ENCODE data around the gene GFY. TPM values are rescaled to one million over a fixed set of nuclear protein-coding genes. Genes with fewer than 3 reads are reported as not detected.

The GFY gene
- polyA plus RNA-seq, 1 donor from 2014 or later, result not detected

DNA sequence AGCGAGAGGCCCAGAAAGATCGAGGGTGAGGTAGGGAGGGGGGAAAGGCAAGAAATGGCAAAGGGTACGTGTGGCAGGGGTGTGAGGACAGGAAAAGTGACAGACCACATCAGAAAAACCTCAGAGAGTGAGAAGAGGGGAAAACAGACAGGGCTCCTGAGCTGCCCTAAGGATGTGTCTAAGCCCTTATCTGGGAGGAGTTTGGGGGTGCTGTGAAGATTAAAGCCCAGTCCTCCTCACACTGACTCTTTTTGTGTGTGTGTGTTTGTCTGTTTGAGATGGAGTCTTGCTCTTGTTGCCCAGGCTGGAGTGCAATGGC, 1.2 kb upstream of the GFY start:
- no peaks in the 10 kb centered on the region for H3K79me2 ChIP-seq (replicated peaks; ENCODE audit: insufficient read depth, low read length)
- no peaks in the 10 kb centered on the region for H3K9me2 ChIP-seq (ENCODE audit: insufficient read depth, low read length)
- H3F3A ChIP-seq (ENCODE audit: insufficient read depth, low read length, poor library complexity, severe bottlenecking), result no peaks in the 10 kb centered on the region
- no peak overlapping the region for H2AFZ ChIP-seq (ENCODE audit: low read depth, low read length)
- H3K27me3 ChIP-seq (ENCODE audit: insufficient read depth, low read depth, low read length), result peaks cover 90% of the 10 kb centered on the region
- H3K27ac ChIP-seq (ENCODE audit: low read length), result no peak overlapping the region
- no peaks in the 10 kb centered on the region for H3K9me3 ChIP-seq (ENCODE audit: low read length)
- no peak overlapping the region for H3K9ac ChIP-seq (ENCODE audit: low read length)
- H3K4me3 ChIP-seq (ENCODE audit: low read length), result no peak overlapping the region
- TF ChIP-seq EZH2 (IDR thresholded peaks at IDR 0.05; ENCODE audit: borderline replicate concordance, insufficient read depth, low read length, poor library complexity, severe bottlenecking) (no peak), SMC3 (conservative IDR thresholded peaks at IDR 0.05; ENCODE audit: poor library complexity) (no peak), MXI1 (conservative IDR thresholded peaks at IDR 0.05; ENCODE audit: poor library complexity, severe bottlenecking) (no peak), EP300 (conservative IDR thresholded peaks at IDR 0.05; ENCODE audit: poor library complexity, severe bottlenecking) (no peak), TAF1 (IDR thresholded peaks at IDR 0.05; ENCODE audit: low read depth) (no peak), CTCF (IDR thresholded peaks at IDR 0.05; ENCODE audit: poor library complexity, severe bottlenecking) (no peak), POLR2AphosphoS5 (IDR thresholded peaks at IDR 0.05) (no peak), RAD21 (conservative IDR thresholded peaks at IDR 0.05) (no peak)
- TF ChIP-seq, protein P1, sequence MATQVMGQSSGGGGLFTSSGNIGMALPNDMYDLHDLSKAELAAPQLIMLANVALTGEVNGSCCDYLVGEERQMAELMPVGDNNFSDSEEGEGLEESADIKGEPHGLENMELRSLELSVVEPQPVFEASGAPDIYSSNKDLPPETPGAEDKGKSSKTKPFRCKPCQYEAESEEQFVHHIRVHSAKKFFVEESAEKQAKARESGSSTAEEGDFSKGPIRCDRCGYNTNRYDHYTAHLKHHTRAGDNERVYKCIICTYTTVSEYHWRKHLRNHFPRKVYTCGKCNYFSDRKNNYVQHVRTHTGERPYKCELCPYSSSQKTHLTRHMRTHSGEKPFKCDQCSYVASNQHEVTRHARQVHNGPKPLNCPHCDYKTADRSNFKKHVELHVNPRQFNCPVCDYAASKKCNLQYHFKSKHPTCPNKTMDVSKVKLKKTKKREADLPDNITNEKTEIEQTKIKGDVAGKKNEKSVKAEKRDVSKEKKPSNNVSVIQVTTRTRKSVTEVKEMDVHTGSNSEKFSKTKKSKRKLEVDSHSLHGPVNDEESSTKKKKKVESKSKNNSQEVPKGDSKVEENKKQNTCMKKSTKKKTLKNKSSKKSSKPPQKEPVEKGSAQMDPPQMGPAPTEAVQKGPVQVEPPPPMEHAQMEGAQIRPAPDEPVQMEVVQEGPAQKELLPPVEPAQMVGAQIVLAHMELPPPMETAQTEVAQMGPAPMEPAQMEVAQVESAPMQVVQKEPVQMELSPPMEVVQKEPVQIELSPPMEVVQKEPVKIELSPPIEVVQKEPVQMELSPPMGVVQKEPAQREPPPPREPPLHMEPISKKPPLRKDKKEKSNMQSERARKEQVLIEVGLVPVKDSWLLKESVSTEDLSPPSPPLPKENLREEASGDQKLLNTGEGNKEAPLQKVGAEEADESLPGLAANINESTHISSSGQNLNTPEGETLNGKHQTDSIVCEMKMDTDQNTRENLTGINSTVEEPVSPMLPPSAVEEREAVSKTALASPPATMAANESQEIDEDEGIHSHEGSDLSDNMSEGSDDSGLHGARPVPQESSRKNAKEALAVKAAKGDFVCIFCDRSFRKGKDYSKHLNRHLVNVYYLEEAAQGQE (IDR thresholded peaks at IDR 0.05; ENCODE audit: borderline replicate concordance), result no peak
- H3K36me3 ChIP-seq (ENCODE audit: insufficient read depth, low read length), result no peaks in the 10 kb centered on the region
- no peaks in the 10 kb centered on the region for H4K20me1 ChIP-seq (ENCODE audit: insufficient read depth)
- no peak overlapping the region for H3K4me2 ChIP-seq (ENCODE audit: low read length)

GRCh38 chr19:49425922-49426592, 869 bp downstream of the GFY start:
- Histone ChIP-seq H2AFZ (ENCODE audit: low read depth, low read length) (no peak overlapping the region), H3K4me2 (ENCODE audit: low read length) (no peak overlapping the region), H3K4me3 (ENCODE audit: low read length) (no peak overlapping the region)

More at GRCh38 chr19:49425922-49426592, 869 bp downstream of the GFY start:
- no peaks in the 10 kb centered on the region for H3K36me3 ChIP-seq (ENCODE audit: insufficient read depth, low read length)
- no peak overlapping the region for H3K27ac ChIP-seq (ENCODE audit: low read length)
- peaks cover 73% of the 10 kb centered on the region for H3K27me3 ChIP-seq (ENCODE audit: insufficient read depth, low read depth, low read length)
- H3K9me3 ChIP-seq (ENCODE audit: low read length), result no peaks in the 10 kb centered on the region
- no peaks in the 10 kb centered on the region for H3K9me2 ChIP-seq (ENCODE audit: insufficient read depth, low read length)
- no peak overlapping the region for H3K9ac ChIP-seq (ENCODE audit: low read length)
- H3F3A ChIP-seq (ENCODE audit: insufficient read depth, low read length, poor library complexity, severe bottlenecking), result no peaks in the 10 kb centered on the region
- TF ChIP-seq MXI1 (conservative IDR thresholded peaks at IDR 0.05; ENCODE audit: poor library complexity, severe bottlenecking) (no peak), CTCF (IDR thresholded peaks at IDR 0.05; ENCODE audit: poor library complexity, severe bottlenecking) (no peak), EP300 (conservative IDR thresholded peaks at IDR 0.05; ENCODE audit: poor library complexity, severe bottlenecking) (no peak), TAF1 (IDR thresholded peaks at IDR 0.05; ENCODE audit: low read depth) (no peak), EZH2 (IDR thresholded peaks at IDR 0.05; ENCODE audit: borderline replicate concordance, insufficient read depth, low read length, poor library complexity, severe bottlenecking) (no peak), SMC3 (conservative IDR thresholded peaks at IDR 0.05; ENCODE audit: poor library complexity) (no peak), POLR2AphosphoS5 (IDR thresholded peaks at IDR 0.05) (no peak), RAD21 (conservative IDR thresholded peaks at IDR 0.05) (no peak)
- TF ChIP-seq, protein P1 (IDR thresholded peaks at IDR 0.05; ENCODE audit: borderline replicate concordance), result no peak
- H3K79me2 ChIP-seq (replicated peaks; ENCODE audit: insufficient read depth, low read length), result no peaks in the 10 kb centered on the region
- no peaks in the 10 kb centered on the region for H4K20me1 ChIP-seq (ENCODE audit: insufficient read depth)
